ENCODE results near the gene KIF16B.

DNA sequence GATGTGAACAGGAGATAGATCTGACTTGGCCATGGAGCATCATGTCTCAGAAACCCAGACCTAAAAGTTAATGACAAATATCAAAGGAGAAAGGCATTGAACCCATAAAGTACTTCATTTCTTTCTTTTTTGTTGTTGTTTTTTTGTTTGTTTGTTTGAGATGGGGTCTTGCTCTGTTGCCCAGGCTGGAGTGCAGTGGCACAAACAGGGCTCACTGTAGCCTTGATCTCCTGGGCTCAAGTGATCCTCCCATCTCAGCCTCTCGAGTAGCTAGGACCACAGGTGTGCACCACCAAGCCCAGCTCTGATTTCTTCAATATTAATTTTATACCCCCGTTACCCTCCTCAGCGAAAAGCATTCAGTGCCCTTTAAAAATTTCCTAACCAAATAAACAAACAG is 45.8 kb downstream of the KIF16B start:
- TF ChIP-seq, protein P1, sequence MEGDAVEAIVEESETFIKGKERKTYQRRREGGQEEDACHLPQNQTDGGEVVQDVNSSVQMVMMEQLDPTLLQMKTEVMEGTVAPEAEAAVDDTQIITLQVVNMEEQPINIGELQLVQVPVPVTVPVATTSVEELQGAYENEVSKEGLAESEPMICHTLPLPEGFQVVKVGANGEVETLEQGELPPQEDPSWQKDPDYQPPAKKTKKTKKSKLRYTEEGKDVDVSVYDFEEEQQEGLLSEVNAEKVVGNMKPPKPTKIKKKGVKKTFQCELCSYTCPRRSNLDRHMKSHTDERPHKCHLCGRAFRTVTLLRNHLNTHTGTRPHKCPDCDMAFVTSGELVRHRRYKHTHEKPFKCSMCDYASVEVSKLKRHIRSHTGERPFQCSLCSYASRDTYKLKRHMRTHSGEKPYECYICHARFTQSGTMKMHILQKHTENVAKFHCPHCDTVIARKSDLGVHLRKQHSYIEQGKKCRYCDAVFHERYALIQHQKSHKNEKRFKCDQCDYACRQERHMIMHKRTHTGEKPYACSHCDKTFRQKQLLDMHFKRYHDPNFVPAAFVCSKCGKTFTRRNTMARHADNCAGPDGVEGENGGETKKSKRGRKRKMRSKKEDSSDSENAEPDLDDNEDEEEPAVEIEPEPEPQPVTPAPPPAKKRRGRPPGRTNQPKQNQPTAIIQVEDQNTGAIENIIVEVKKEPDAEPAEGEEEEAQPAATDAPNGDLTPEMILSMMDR (IDR thresholded peaks at IDR 0.05) = no peak
- TF ChIP-seq POLR2A (IDR thresholded peaks at IDR 0.05) = no peak
